K562 (cell line): ENCODE measurements around the gene REEP3. TPM values are rescaled to one million over a fixed set of nuclear protein-coding genes. Genes with fewer than 3 reads are reported as not detected.

Experiments used
- ATAC-seq: fragments of 200-7000 bp; cut with Tn5 transposase; 3 replicates; pipeline ENCODE4 v1.9.1; 2020; ENCODE audit warnings: moderate library complexity
- BruUV-seq: library from RNA; stranded (reverse); fragments of 400-500 nt; replicated peaks from 2 replicates; lab custom pipeline; 2021; lab: Mats Ljungman, UMichigan
- CTCF ChIA-PET: fragments of 300-600 bp; formaldehyde crosslinking; extraction: SDS; loops from one replicate; lab custom pipeline; 2021; ENCODE audit warnings: low intra/inter-chr PET ratio; lab: Yijun Ruan, JAX
- POLR2A ChIA-PET: fragments of 300-600, 350-650 bp; sonication (Branson Sonifier 250); formaldehyde crosslinking; extraction: SDS; loops from one replicate; lab custom pipeline; 2021; ENCODE audit warnings: antibody characterized with exemption, inconsistent platforms; lab: Yijun Ruan, JAX
- DNase-seq, 4 experiments: peaks; one replicate each; pipeline versions ENCODE4 v3.0.0 to v3.0.0-alpha.2; 2011 to 2018; ENCODE audit warnings: low spot score in 3 of 4, mixed read lengths in 3 of 4; ENCODE audit errors: extremely low read depth in 1 of 4
- FAIRE-seq: peaks from 2 replicates; lab custom pipeline; 2011; peaks lifted over from hg19 to GRCh38; lab: Jason Lieb, UNC
- H2AFZ ChIP-seq: 2 replicates; pipeline ENCODE4 v1.6.0; 2011; ENCODE audit warnings: low read depth, low read length, control low read depth, inconsistent platforms
- H3K27ac ChIP-seq: fragments of 200-600 bp; 3 replicates; pipeline ENCODE4 v1.8.0; 2011; ENCODE audit warnings: low read depth, mild to moderate bottlenecking, control low read depth, inconsistent platforms, low read length, moderate library complexity, mixed read lengths; ENCODE audit errors: extremely low read depth
- H3K27me3 ChIP-seq, 2 experiments: fragments of 300-600 bp in 1 of 2; 2 replicates in 1 of 2; 3 replicates in 1 of 2; pipeline versions ENCODE4 v1.6.0 to v1.8.0; 2011; ENCODE audit warnings: inconsistent platforms in 2 of 2, low read length in 2 of 2, mild to moderate bottlenecking in 1 of 2, mixed read lengths in 1 of 2, moderate library complexity in 1 of 2; ENCODE audit not compliant: control insufficient read depth in 2 of 2, insufficient read depth in 2 of 2
- H3K36me3 ChIP-seq: fragments of 300-600 bp; 3 replicates; pipeline ENCODE4 v1.8.0; 2011; ENCODE audit warnings: mild to moderate bottlenecking, low read length, inconsistent platforms; ENCODE audit not compliant: control insufficient read depth, insufficient read depth
- H3K4me1 ChIP-seq, 2 experiments: fragments of 200-600 bp in 1 of 2; replicated peaks in 1 of 2; 2 replicates in 1 of 2; 3 replicates in 1 of 2; pipeline versions ENCODE4 v1.5.1 to v1.8.0; 2011; ENCODE audit warnings: inconsistent platforms in 2 of 2, low read length in 2 of 2, mild to moderate bottlenecking in 1 of 2, mixed read lengths in 1 of 2, moderate library complexity in 1 of 2; ENCODE audit not compliant: control insufficient read depth in 2 of 2, insufficient read depth in 2 of 2
- H3K4me2 ChIP-seq: 2 replicates; pipeline ENCODE4 v1.6.1; 2011; ENCODE audit warnings: low read length, control low read depth, inconsistent platforms, mixed read lengths; ENCODE audit not compliant: insufficient read depth
- H3K4me3 ChIP-seq: fragments of 200-600 bp; sonication (generic), shearing (Covaris generic); 2 replicates; pipeline ENCODE4 v1.5.1; 2016; ENCODE audit warnings: control low read depth, inconsistent platforms
- H3K79me2 ChIP-seq: fragments of 200-600 bp; 3 replicates; pipeline ENCODE4 v1.8.0; 2011; ENCODE audit warnings: low read length, inconsistent platforms; ENCODE audit not compliant: control insufficient read depth, insufficient read depth
- H3K9ac ChIP-seq, 2 experiments: 2 replicates each; pipeline versions ENCODE4 v1.6.0 to v1.6.1; 2011; ENCODE audit warnings: low read depth in 2 of 2, low read length in 2 of 2, control low read depth in 1 of 2, inconsistent platforms in 1 of 2, mild to moderate bottlenecking in 1 of 2, mixed read lengths in 1 of 2; ENCODE audit not compliant: insufficient read depth in 1 of 2
- H3K9me1 ChIP-seq: one replicate; pipeline ENCODE4 v1.6.0; 2011; ENCODE audit warnings: inconsistent platforms, mild to moderate bottlenecking, low read length, moderate library complexity; ENCODE audit not compliant: control insufficient read depth, insufficient read depth
- H3K9me3 ChIP-seq: replicated peaks from 2 replicates; pipeline ENCODE4 v1.5.1; 2011; ENCODE audit warnings: low read depth, low read length, inconsistent platforms; ENCODE audit not compliant: control insufficient read depth, insufficient read depth
- H4K20me1 ChIP-seq: replicated peaks from 2 replicates; pipeline ENCODE4 v1.6.1; 2011; ENCODE audit warnings: low read length, inconsistent platforms, mixed read lengths; ENCODE audit not compliant: control insufficient read depth, insufficient read depth
- KDM1A ChIP-seq, 2 experiments: fragments of 450-650 bp; IDR thresholded peaks; 2 replicates each; pipeline ENCODE4 v1.6.1; 2016; ENCODE audit warnings: mild to moderate bottlenecking in 2 of 2
- KLF6 ChIP-seq: fragments of 250-450 bp; sonication (Bioruptor Pico); IDR thresholded peaks from 2 replicates; pipeline ENCODE4 v1.4.0; 2020; ENCODE audit warnings: mild to moderate bottlenecking, moderate library complexity, borderline replicate concordance
- NRF1 ChIP-seq, 2 experiments: fragments of 450-650 bp; IDR thresholded peaks in 1 of 2; conservative IDR thresholded peaks in 1 of 2; 2 replicates each; pipeline ENCODE4 v1.6.1; 2014; ENCODE audit warnings: mild to moderate bottlenecking in 2 of 2
- TOE1 ChIP-seq, 2 experiments: fragments of 450-650 bp in 1 of 2; sonication (generic) in 1 of 2; formaldehyde crosslinking in 1 of 2; IDR thresholded peaks; 2 replicates each; pipeline versions ENCODE4 v1.7.1 to v1.8.0; 2016 to 2022; ENCODE audit warnings: borderline replicate concordance in 2 of 2, mild to moderate bottlenecking in 2 of 2, antibody characterized with exemption in 1 of 2, inconsistent platforms in 1 of 2, low read depth in 1 of 2, missing genetic modification reagents in 1 of 2, moderate library complexity in 1 of 2
- WGBS: fragments of 100-300 bp; shearing (Covaris generic); methylation state at CpG from one replicate; pipeline ENCODE4 v1.1.6; 2016; ENCODE audit warnings: low coverage, mixed read lengths; ENCODE audit not compliant: insufficient coverage; ENCODE audit errors: missing lambda C conversion rate; 5-methylcytosine and 5-hydroxymethylcytosine counted together
- in situ Hi-C: fragments of 300-500 bp; cut with MboI; formaldehyde crosslinking; loops from 4 replicates; pipeline ENCODE4 v1.15.0; 2018; ENCODE audit warnings: inconsistent platforms, mixed read lengths
- intact Hi-C: fragments of 100-400 bp; cut with micrococcal nuclease; formaldehyde crosslinking; loops from 2 replicates; pipeline ENCODE4 v1.14.2; 2022
- polyA plus RNA-seq, 8 experiments: library from polyadenylated mRNA; depleted of rRNA in 4 of 8; stranded (reverse) in 5 of 8; unstranded in 3 of 8; fragments of >200 nt; fragmentation: Nextera tagmentation in 2 of 8; fragmentation: Illumina TruSeq in 1 of 8; extraction: Ambion mirVana in 2 of 8; extraction: Trizol in 1 of 8; gene quantifications; 2 replicates each; pipeline versions ENCODE4 v1.2.1 to v1.2.3, GENCODE V29; 2011 to 2014; ENCODE audit warnings: inconsistent platforms in 1 of 8, missing spikeins in 1 of 8
- total RNA-seq, 7 experiments: library from RNA; depleted of rRNA in 6 of 7; stranded (reverse); fragments of >200 nt in 6 of 7; fragmentation: Illumina TruSeq in 2 of 7; extraction: Trizol in 2 of 7; gene quantifications; 2 replicates each; pipeline versions ENCODE4 v1.2.1 to v1.2.3, GENCODE V29; 2011 to 2021; ENCODE audit warnings: low replicate concordance in 1 of 7
- TF ChIP-seq, protein P1 (sequence below), 3 experiments: IDR thresholded peaks in 2 of 3; conservative IDR thresholded peaks in 1 of 3; 2 replicates each; pipeline ENCODE4 v1.5.1; 2011 to 2012; ENCODE audit warnings: low read length in 3 of 3, mild to moderate bottlenecking in 3 of 3, control low read depth in 2 of 3, improper control_type of control experiment in 1 of 3, inconsistent platforms in 1 of 3, low read depth in 1 of 3, mixed read lengths in 1 of 3, moderate library complexity in 1 of 3; ENCODE audit not compliant: insufficient read depth in 2 of 3

The REEP3 gene
- total and polyA plus RNA-seq, 9 of the 15 experiments (the other 6 are each of a cell fraction or from before 2014, with no cell fraction given): 3.4 to 13.4 (median 9.2) TPM

DNA sequence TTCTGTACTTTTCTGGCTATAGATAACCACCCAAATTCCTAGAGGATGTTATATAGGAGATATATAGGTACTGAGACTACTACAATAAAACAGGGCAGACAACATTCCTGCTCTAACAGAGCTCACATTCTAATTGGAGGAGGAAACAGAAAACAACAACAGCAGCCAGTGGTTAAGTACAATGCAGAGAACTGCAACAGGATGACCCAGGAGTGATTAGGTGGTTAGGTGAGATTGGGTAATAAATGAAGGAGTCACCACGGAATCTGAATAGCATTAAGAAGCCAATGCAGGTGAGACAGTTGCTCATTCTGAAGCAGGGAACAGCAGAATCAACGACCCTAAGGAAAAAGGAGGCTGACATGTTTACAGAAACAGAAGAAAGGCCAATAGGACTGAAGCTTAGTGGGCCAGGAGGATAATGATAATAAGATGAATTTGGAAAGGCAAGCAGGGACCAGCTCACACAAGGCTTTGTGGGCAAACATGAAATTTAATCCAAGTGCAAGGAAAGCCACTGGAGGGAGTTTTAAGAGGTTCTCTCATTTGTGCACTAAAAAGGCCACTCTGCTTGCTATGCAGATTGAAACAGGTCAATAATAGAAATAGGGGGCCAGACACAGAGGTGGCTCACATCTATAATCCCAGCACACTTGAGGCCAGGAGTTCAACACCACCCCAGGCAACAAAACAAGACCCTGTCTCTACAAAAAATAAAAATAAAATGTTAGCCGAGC is 16.9 kb upstream of the REEP3 start (continued):
- TF ChIP-seq, protein P1, sequence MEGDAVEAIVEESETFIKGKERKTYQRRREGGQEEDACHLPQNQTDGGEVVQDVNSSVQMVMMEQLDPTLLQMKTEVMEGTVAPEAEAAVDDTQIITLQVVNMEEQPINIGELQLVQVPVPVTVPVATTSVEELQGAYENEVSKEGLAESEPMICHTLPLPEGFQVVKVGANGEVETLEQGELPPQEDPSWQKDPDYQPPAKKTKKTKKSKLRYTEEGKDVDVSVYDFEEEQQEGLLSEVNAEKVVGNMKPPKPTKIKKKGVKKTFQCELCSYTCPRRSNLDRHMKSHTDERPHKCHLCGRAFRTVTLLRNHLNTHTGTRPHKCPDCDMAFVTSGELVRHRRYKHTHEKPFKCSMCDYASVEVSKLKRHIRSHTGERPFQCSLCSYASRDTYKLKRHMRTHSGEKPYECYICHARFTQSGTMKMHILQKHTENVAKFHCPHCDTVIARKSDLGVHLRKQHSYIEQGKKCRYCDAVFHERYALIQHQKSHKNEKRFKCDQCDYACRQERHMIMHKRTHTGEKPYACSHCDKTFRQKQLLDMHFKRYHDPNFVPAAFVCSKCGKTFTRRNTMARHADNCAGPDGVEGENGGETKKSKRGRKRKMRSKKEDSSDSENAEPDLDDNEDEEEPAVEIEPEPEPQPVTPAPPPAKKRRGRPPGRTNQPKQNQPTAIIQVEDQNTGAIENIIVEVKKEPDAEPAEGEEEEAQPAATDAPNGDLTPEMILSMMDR (IDR thresholded peaks at IDR 0.05 in 2 of 3, conservative IDR thresholded peaks at IDR 0.05 in 1 of 3; ENCODE audit: insufficient read depth in 2 of 3, low read depth in 1 of 3, low read length in 3 of 3): peak in 1 of 3 experiments; percentile 23; a peak in 1 of 6 replicates

DNA sequence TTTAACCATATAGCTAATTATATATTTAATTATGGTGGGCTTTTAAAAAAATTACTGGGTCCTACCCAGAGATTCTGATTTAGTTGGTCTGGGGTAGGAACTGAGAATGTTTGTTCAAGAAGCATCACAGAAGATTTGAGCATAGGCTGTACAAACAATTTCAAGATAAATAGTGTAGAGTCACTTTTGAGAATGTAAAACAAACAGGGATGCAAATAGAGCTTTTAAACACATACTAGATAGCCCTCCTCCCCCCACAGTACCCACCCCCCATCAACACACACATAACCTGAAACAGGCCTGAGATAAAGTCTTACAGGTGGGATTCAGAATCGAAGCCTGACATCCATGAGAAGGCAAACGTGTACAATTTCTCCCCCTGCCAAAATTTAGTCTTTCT is 15.6 kb upstream of the REEP3 start:
- Histone ChIP-seq H3K4me2 (peak overlapping the region; percentile 69), H3K4me1 (peaks cover 5 to 22% of the 10 kb centered on the region in 2 experiments; a peak in 4 of 5 replicates), H3K4me3 (no peak overlapping the region), H2AFZ (no peak overlapping the region), H3K27me3 (no peaks in the 10 kb centered on the region), H3K9me3 (no peaks in the 10 kb centered on the region), H3K36me3 (no peaks in the 10 kb centered on the region), H4K20me1 (no peaks in the 10 kb centered on the region), H3K27ac (no peak overlapping the region; the same call in 2 of the 3 replicates), H3K79me2 (peaks cover 59% of the 10 kb centered on the region), H3K9me1 (no peaks in the 10 kb centered on the region), H3K9ac (no peak overlapping the region)
- intact Hi-C loops: no loop called here
- 54% methylated on average over 2 of the region's 2 CpGs for WGBS
- TF ChIP-seq KDM1A (IDR thresholded peaks at IDR 0.05) (0 out of 4 replicates have a peak, but pooled peaks of 1 of the 2 experiments have one; percentile 13), TOE1 (IDR thresholded peaks at IDR 0.05; ENCODE audit: borderline replicate concordance) (no peak), TOE1 (CRISPR knock-in tag; IDR thresholded peaks at IDR 0.05; ENCODE audit: borderline replicate concordance, low read depth) (no peak), KLF6 (CRISPR knock-in tag) (no peak), NRF1 (conservative IDR thresholded peaks at IDR 0.05 in 1 of 2, IDR thresholded peaks at IDR 0.05 in 1 of 2) (no peak)
- in situ Hi-C loops: no loop called here
- ChIA-PET CTCF (no interaction called here), POLR2A (interaction anchor here (0.8 to 6.0 kb wide), 5 partner anchors 9 to 33 kb away, joined by 3 to 46 read pairs (median 4); no protein-coding TSS in a partner anchor)
- DNase-seq (no peak), ATAC-seq (no peak), FAIRE-seq (no peak)
- no TSS peak for BruUV-seq
